Calu3 (cell line): ENCODE data around the gene CD74. TPM values are rescaled to one million over a fixed set of nuclear protein-coding genes. Genes with fewer than 3 reads are reported as not detected.

Experiments used
- BruUV-seq: library from RNA; stranded (reverse); fragments of 400-500 nt; replicated peaks from 2 replicates; lab custom pipeline; 2021; lab: Mats Ljungman, UMichigan
- CTCF ChIA-PET: fragments of 300-600 bp; sonication (Branson Sonifier 250); formaldehyde crosslinking; loops from one replicate; lab custom pipeline; 2022; ENCODE audit warnings: antibody characterized with exemption; lab: Charles Lee
- DNase-seq: peaks from one replicate; pipeline ENCODE4 v3.0.0; 2022
- H3K27ac Mint-ChIP-seq: one replicate; pipeline ENCODE4 v1.8.0; 2022; ENCODE audit warnings: mixed read lengths; ENCODE audit not compliant: unreplicated experiment
- H3K27me3 Mint-ChIP-seq: one replicate; pipeline ENCODE4 v1.8.0; 2022; ENCODE audit warnings: mixed read lengths; ENCODE audit not compliant: unreplicated experiment
- H3K36me3 Mint-ChIP-seq: one replicate; pipeline ENCODE4 v1.8.0; 2022; ENCODE audit warnings: mild to moderate bottlenecking, moderate library complexity, mixed read lengths; ENCODE audit not compliant: insufficient read depth, unreplicated experiment
- H3K4me1 Mint-ChIP-seq: one replicate; pipeline ENCODE4 v1.8.0; 2022; ENCODE audit warnings: mild to moderate bottlenecking, low read depth, mixed read lengths; ENCODE audit not compliant: unreplicated experiment
- H3K4me3 Mint-ChIP-seq: one replicate; pipeline ENCODE4 v1.8.0; 2022; ENCODE audit warnings: mild to moderate bottlenecking, low read depth, moderate library complexity, mixed read lengths; ENCODE audit not compliant: unreplicated experiment
- H3K9me3 Mint-ChIP-seq: one replicate; pipeline ENCODE4 v1.8.0; 2022; ENCODE audit warnings: low read depth, mixed read lengths; ENCODE audit not compliant: unreplicated experiment
- CTCF ChIP-seq: fragments of 200-600 bp; IDR thresholded peaks from one replicate; pipeline ENCODE4 v1.8.0; 2022; ENCODE audit warnings: antibody characterized with exemption; ENCODE audit not compliant: unreplicated experiment
- intact Hi-C: fragments of 100-400 bp; cut with micrococcal nuclease; formaldehyde crosslinking; loops from one replicate; pipeline ENCODE4 v1.10.0; 2022; ENCODE audit not compliant: unreplicated experiment
- total RNA-seq: library from RNA; stranded (reverse); gene quantifications from 2 replicates; pipeline ENCODE4 v1.2.3, GENCODE V29; 2022

The CD74 gene
- total RNA-seq, 1 experiment from 2014 or later = 1,091 TPM

- H3K36me3 Mint-ChIP-seq = peaks cover 39% of the 10 kb centered on the region
- H3K27me3 Mint-ChIP-seq = peaks cover 31% of the 10 kb centered on the region
- H3K4me1 Mint-ChIP-seq = peaks cover 22% of the 10 kb centered on the region
- no peak for DNase-seq
- no peak for TF ChIP-seq CTCF
- H3K27ac Mint-ChIP-seq = no peak overlapping the region
- CTCF ChIA-PET = no interaction called here
- no TSS peak for BruUV-seq
- intact Hi-C loops = no loop called here
- H3K9me3 Mint-ChIP-seq = no peaks in the 10 kb centered on the region
- no peak overlapping the region for H3K4me3 Mint-ChIP-seq
Observed at GRCh38 chr5:150355791-150356190, 56.9 kb downstream of the CD74 start.

GRCh38 chr5:150353032-150353675, 59.6 kb downstream of the CD74 start:
- CTCF ChIA-PET = interaction anchor here (2.3 kb wide), 1 partner anchor 81 kb away, joined by 6 read pairs; no protein-coding TSS in a partner anchor
- Mint-ChIP-seq H3K4me3 (no peak overlapping the region), H3K36me3 (peaks cover 17% of the 10 kb centered on the region), H3K27me3 (peaks cover 31% of the 10 kb centered on the region), H3K27ac (no peak overlapping the region), H3K9me3 (no peaks in the 10 kb centered on the region), H3K4me1 (peaks cover 19% of the 10 kb centered on the region)
- no peak for TF ChIP-seq CTCF
- BruUV-seq = no TSS peak
- no peak for DNase-seq
- intact Hi-C loops = no loop called here

- no peak overlapping the region for H3K27ac Mint-ChIP-seq
- H3K27me3 Mint-ChIP-seq = peaks cover 31% of the 10 kb centered on the region
- no TSS peak for BruUV-seq
- no peak for TF ChIP-seq CTCF
- no peak for DNase-seq
- intact Hi-C loops = no loop called here
- no peak overlapping the region for H3K4me3 Mint-ChIP-seq
- H3K4me1 Mint-ChIP-seq = peaks cover 19% of the 10 kb centered on the region
- CTCF ChIA-PET = interaction anchor here (1.1 to 2.3 kb wide), 2 partner anchors 57 to 80 kb away, joined by 3 to 6 read pairs; no protein-coding TSS in a partner anchor
- no peaks in the 10 kb centered on the region for H3K9me3 Mint-ChIP-seq
- H3K36me3 Mint-ChIP-seq = peaks cover 10% of the 10 kb centered on the region
Observed at GRCh38 chr5:150352244-150353031, 60.3 kb downstream of the CD74 start.

Other genes starting within 250 kb of the CD74 start
- not detected in 2 replicates for gene CDX1, start 246.1 kb downstream of the CD74 start, total RNA-seq
- not detected in 2 replicates for gene SLC6A7, start 222.8 kb downstream of the CD74 start, total RNA-seq
- not detected in 2 replicates for gene CAMK2A, start 123.1 kb downstream of the CD74 start, total RNA-seq
- 0.71 and 0.93 TPM in 2 replicates for gene ARSI, start 110.0 kb downstream of the CD74 start, total RNA-seq
- 96.1 and 106 TPM in 2 replicates for gene TCOF1, start 55.2 kb downstream of the CD74 start, total RNA-seq
- gene RPS14, start 36.8 kb upstream of the CD74 start, total RNA-seq = 2,194 and 2,330 TPM in 2 replicates
- gene NDST1, start 95.2 kb upstream of the CD74 start, total RNA-seq = 62.5 and 72.6 TPM in 2 replicates
- 0.92 and 2.5 TPM in 2 replicates for gene SYNPO, start 227.8 kb upstream of the CD74 start, total RNA-seq
- gene MYOZ3, start 248.3 kb upstream of the CD74 start, total RNA-seq = not detected in 2 replicates